ENCODE data around the gene IL37.
A peak's percentile ranks its signal among the peaks of the same experiment; 100 is the strongest.

The IL37 gene

DNA sequence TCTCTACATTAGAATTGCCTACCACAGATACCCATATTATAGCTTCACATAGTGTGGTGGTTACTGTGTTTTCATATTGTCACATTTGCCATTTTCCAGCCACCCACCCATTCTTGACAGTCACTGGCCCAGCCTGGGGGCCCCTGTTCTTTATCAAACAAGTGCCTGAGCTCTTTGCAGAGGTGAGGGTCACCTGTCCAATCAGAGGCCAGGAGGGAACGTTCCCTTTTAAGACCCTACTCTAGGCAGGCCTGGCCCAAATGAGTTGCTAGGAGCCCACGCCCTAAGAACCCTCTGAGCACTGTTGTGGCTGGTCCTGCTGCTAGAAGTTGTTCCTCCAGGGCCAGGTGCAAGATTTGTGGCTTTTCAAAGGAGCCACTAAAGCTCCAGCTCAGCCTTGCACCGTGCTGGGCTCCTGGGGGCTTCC lies 5.2 kb downstream of the IL37 start:
- no peak for DNase-seq (ENCODE audit: low read depth)
- no peak for TF ChIP-seq CTCF (conservative IDR thresholded peaks at IDR 0.05; ENCODE audit: low read depth, low read length)
- no peak overlapping the region for H3K4me3 ChIP-seq (ENCODE audit: low read depth, low read length)

GRCh38 chr2:112916625-112917247 lies 5.8 kb downstream of the IL37 start:
- no peak overlapping the region for H3K4me3 ChIP-seq (ENCODE audit: low read depth, low read length)
- TF ChIP-seq CTCF (conservative IDR thresholded peaks at IDR 0.05; ENCODE audit: low read depth, low read length), result no peak
- DNase-seq (ENCODE audit: low read depth), result no peak

DNA sequence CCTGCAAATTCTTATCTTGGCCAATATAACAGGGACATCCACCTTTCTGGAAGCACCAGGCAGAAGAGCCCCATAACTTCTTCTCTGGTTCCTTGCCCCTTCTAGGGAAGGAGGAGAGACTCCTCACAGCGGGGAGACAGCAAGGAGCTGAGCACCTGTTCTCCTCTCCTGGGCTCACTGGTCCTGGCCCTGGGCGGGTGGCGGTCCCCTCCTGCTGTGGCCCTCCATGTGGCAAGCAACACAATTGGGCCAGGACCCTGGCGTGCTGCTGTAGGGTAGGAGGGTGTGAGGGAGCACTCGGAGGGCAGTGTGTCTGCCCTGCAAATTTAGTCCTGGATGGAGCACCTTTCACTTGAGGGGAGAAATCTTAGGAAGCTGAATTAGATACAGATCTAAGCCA lies 6.9 kb downstream of the IL37 start:
- no peak for DNase-seq (ENCODE audit: low read depth)
- no peak overlapping the region for H3K4me3 ChIP-seq (ENCODE audit: low read depth, low read length)
- TF ChIP-seq CTCF (conservative IDR thresholded peaks at IDR 0.05; ENCODE audit: low read depth, low read length), result no peak

- no peak overlapping the region for H3K4me3 ChIP-seq (ENCODE audit: low read depth, low read length)
- no peak for DNase-seq (ENCODE audit: low read depth)
- TF ChIP-seq CTCF (conservative IDR thresholded peaks at IDR 0.05; ENCODE audit: low read depth, low read length), result no peak
Observed at GRCh38 chr2:112918256-112918655, 7.3 kb downstream of the IL37 start.

DNA sequence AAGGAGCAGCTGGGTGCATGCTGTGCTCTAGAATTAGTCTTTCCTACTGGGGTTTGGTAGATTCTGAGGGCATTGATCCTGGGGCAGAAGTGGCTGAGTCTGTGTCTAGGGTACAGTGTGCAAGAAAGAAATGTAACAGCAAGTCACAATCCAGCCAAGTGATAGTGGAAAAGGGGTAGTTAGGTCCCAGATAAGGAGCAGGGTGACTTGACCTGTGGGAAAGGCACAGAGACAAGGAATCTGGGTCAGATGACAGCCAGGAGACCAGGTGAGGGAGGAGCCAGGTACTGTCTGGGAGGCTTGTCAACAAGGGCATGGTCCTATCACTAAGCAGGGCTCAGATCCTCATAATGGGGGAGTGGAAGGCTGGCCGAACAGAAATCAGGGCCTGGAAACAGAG lies 8.1 kb downstream of the IL37 start:
- no peak for TF ChIP-seq CTCF (conservative IDR thresholded peaks at IDR 0.05; ENCODE audit: low read depth, low read length)
- H3K4me3 ChIP-seq (ENCODE audit: low read depth, low read length), result no peak overlapping the region
- DNase-seq (ENCODE audit: low read depth), result no peak

GRCh38 chr2:112920923-112921532 lies 10.1 kb downstream of the IL37 start:
- no peak for TF ChIP-seq CTCF (conservative IDR thresholded peaks at IDR 0.05; ENCODE audit: low read depth, low read length)
- H3K4me3 ChIP-seq (ENCODE audit: low read depth, low read length), result no peak overlapping the region
- DNase-seq (ENCODE audit: low read depth), result peak; percentile 14

- no peak for DNase-seq (ENCODE audit: low read depth)
- TF ChIP-seq CTCF (conservative IDR thresholded peaks at IDR 0.05; ENCODE audit: low read depth, low read length), result no peak
Observed at GRCh38 chr2:112921982-112922381, 11.0 kb downstream of the IL37 start.

More at GRCh38 chr2:112921982-112922381, 11.0 kb downstream of the IL37 start:
- H3K4me3 ChIP-seq (ENCODE audit: low read depth, low read length), result no peak overlapping the region
